H9 (cell line): ENCODE measurements around the gene USE1. TPM values are rescaled to one million over a fixed set of nuclear protein-coding genes. Genes with fewer than 3 reads are reported as not detected.
A peak's percentile ranks its signal among the peaks of the same experiment; 100 is the strongest.

ENCODE experiments used
- DNase-seq: peaks from one replicate; pipeline ENCODE4 v3.0.0-alpha.2; 2017
- H2AFZ ChIP-seq: one replicate; pipeline ENCODE4 v1.6.1; 2013; ENCODE audit warnings: mild to moderate bottlenecking, low read length, control low read depth, moderate library complexity
- H2AK5ac ChIP-seq: 2 replicates; pipeline ENCODE4 v1.6.1; 2013; ENCODE audit warnings: low read length, control low read depth, mixed read lengths; ENCODE audit not compliant: insufficient read length
- H2BK120ac ChIP-seq: one replicate; pipeline ENCODE4 v1.6.1; 2013; ENCODE audit warnings: low read depth, mild to moderate bottlenecking, low read length, control low read depth, inconsistent platforms; ENCODE audit not compliant: poor library complexity, severe bottlenecking
- H2BK12ac ChIP-seq: 2 replicates; pipeline ENCODE4 v1.6.1; 2013; ENCODE audit warnings: low read length, control low read depth, mixed read lengths, low read depth; ENCODE audit not compliant: insufficient read length
- H2BK15ac ChIP-seq: 2 replicates; pipeline ENCODE4 v1.6.1; 2013; ENCODE audit warnings: low read depth, low read length, control low read depth
- H2BK20ac ChIP-seq: one replicate; pipeline ENCODE4 v1.6.1; 2013; ENCODE audit warnings: low read depth, mild to moderate bottlenecking, low read length, control low read depth, inconsistent platforms; ENCODE audit not compliant: poor library complexity, severe bottlenecking
- H2BK5ac ChIP-seq: 2 replicates; pipeline ENCODE4 v1.6.1; 2013; ENCODE audit warnings: low read length, control low read depth, mixed read lengths; ENCODE audit not compliant: insufficient read length
- H3K14ac ChIP-seq: 2 replicates; pipeline ENCODE4 v1.6.1; 2013; ENCODE audit warnings: low read length, control low read depth; ENCODE audit not compliant: insufficient read depth
- H3K18ac ChIP-seq: 2 replicates; pipeline ENCODE4 v1.6.1; 2013; ENCODE audit warnings: low read depth, mild to moderate bottlenecking, mixed read lengths, low read length, control low read depth; ENCODE audit not compliant: insufficient read length
- H3K23ac ChIP-seq: 2 replicates; pipeline ENCODE4 v1.6.1; 2013; ENCODE audit warnings: low read length, control low read depth, mixed read lengths, low read depth; ENCODE audit not compliant: insufficient read length
- H3K23me2 ChIP-seq: 2 replicates; pipeline ENCODE4 v1.6.1; 2013; ENCODE audit warnings: low read depth, mild to moderate bottlenecking, mixed read lengths, low read length, control low read depth; ENCODE audit not compliant: insufficient read length, poor library complexity, severe bottlenecking
- H3K27ac ChIP-seq: 2 replicates; pipeline ENCODE4 v1.5.1; 2013; ENCODE audit warnings: low read length, control low read depth, mixed read lengths, low read depth; ENCODE audit not compliant: insufficient read length
- H3K27me3 ChIP-seq: 2 replicates; pipeline ENCODE4 v1.6.1; 2013; ENCODE audit warnings: low read length, control low read depth, inconsistent platforms; ENCODE audit not compliant: insufficient read depth
- H3K4ac ChIP-seq: 2 replicates; pipeline ENCODE4 v1.6.1; 2013; ENCODE audit warnings: low read depth, mild to moderate bottlenecking, control low read depth, inconsistent platforms, low read length, moderate library complexity
- H3K4me1 ChIP-seq: 2 replicates; pipeline ENCODE4 v1.6.1; 2013; ENCODE audit warnings: low read length, control low read depth, inconsistent platforms; ENCODE audit not compliant: insufficient read depth
- H3K4me2 ChIP-seq: 2 replicates; pipeline ENCODE4 v1.6.1; 2013; ENCODE audit warnings: low read length, control low read depth, mixed read lengths; ENCODE audit not compliant: insufficient read length, insufficient read depth
- H3K56ac ChIP-seq: 2 replicates; pipeline ENCODE4 v1.6.1; 2013; ENCODE audit warnings: low read depth, mild to moderate bottlenecking, mixed read lengths, low read length, control low read depth; ENCODE audit not compliant: insufficient read length
- H3K79me1 ChIP-seq: 2 replicates; pipeline ENCODE4 v1.6.1; 2013; ENCODE audit warnings: low read depth, mild to moderate bottlenecking, moderate library complexity, low read length, control low read depth, inconsistent platforms; ENCODE audit not compliant: insufficient read depth, poor library complexity, severe bottlenecking
- H3K79me2 ChIP-seq: 2 replicates; pipeline ENCODE4 v1.6.1; 2013; ENCODE audit warnings: low read length, control low read depth, inconsistent platforms; ENCODE audit not compliant: insufficient read depth
- H3K9ac ChIP-seq: 2 replicates; pipeline ENCODE4 v1.6.1; 2013; ENCODE audit warnings: low read length, control low read depth, mixed read lengths; ENCODE audit not compliant: insufficient read length; ENCODE audit errors: extremely low read depth
- H3K9me3 ChIP-seq: one replicate; pipeline ENCODE4 v1.6.1; 2013; ENCODE audit warnings: low read depth, low read length, inconsistent platforms; ENCODE audit not compliant: control insufficient read depth
- H3T11ph ChIP-seq: one replicate; pipeline ENCODE4 v1.6.1; 2013; ENCODE audit warnings: mild to moderate bottlenecking, low read length, control low read depth, inconsistent platforms
- H4K20me1 ChIP-seq: one replicate; pipeline ENCODE4 v1.6.1; 2013; ENCODE audit not compliant: control insufficient read depth, insufficient read length, insufficient read depth
- H4K5ac ChIP-seq: 2 replicates; pipeline ENCODE4 v1.6.1; 2013; ENCODE audit warnings: low read depth, mild to moderate bottlenecking, mixed read lengths, low read length, control low read depth; ENCODE audit not compliant: insufficient read length
- H4K8ac ChIP-seq: replicated peaks from 2 replicates; pipeline ENCODE4 v1.6.1; 2013; ENCODE audit warnings: low read length, control low read depth, mixed read lengths, low read depth; ENCODE audit not compliant: insufficient read length
- H4K91ac ChIP-seq: 2 replicates; pipeline ENCODE4 v1.6.1; 2013; ENCODE audit warnings: low read depth, mild to moderate bottlenecking, moderate library complexity, mixed read lengths, low read length, control low read depth; ENCODE audit not compliant: insufficient read length
- H3K27ac Mint-ChIP-seq, 3 experiments: 2 replicates in 2 of 3; 3 replicates in 1 of 3; pipeline ENCODE4 v1.8.0; 2020 to 2021; ENCODE audit warnings: mixed read lengths in 3 of 3, mild to moderate bottlenecking in 1 of 3, moderate library complexity in 1 of 3
- H3K27me3 Mint-ChIP-seq: 2 replicates; pipeline ENCODE4 v1.8.0; 2021; ENCODE audit warnings: low read depth, mild to moderate bottlenecking, moderate library complexity, mixed read lengths
- H3K36me3 Mint-ChIP-seq, 3 experiments: 2 replicates in 2 of 3; 3 replicates in 1 of 3; pipeline ENCODE4 v1.8.0; 2020 to 2021; ENCODE audit warnings: low read depth in 3 of 3, mixed read lengths in 3 of 3; ENCODE audit not compliant: insufficient read depth in 1 of 3
- H3K4me1 Mint-ChIP-seq, 2 experiments: 2 replicates each; pipeline ENCODE4 v1.8.0; 2020; ENCODE audit warnings: mixed read lengths in 2 of 2
- H3K4me3 Mint-ChIP-seq, 2 experiments: 2 replicates in 1 of 2; 3 replicates in 1 of 2; pipeline ENCODE4 v1.8.0; 2020 to 2021; ENCODE audit warnings: mild to moderate bottlenecking in 2 of 2, mixed read lengths in 2 of 2, moderate library complexity in 1 of 2
- H3K9me3 Mint-ChIP-seq, 2 experiments: 2 replicates in 1 of 2; 3 replicates in 1 of 2; pipeline ENCODE4 v1.8.0; 2020; ENCODE audit warnings: mild to moderate bottlenecking in 2 of 2, mixed read lengths in 2 of 2, moderate library complexity in 1 of 2
- CTCF ChIP-seq: fragments of 200-600 bp; sonication (generic); conservative IDR thresholded peaks from 3 replicates; pipeline ENCODE4 v1.8.0; 2021; ENCODE audit warnings: antibody characterized with exemption, mild to moderate bottlenecking
- WGBS: extraction: QIAGEN DNeasy Blood & Tissue Kit; methylation state at CpG from one replicate; pipeline ENCODE4 v1.1.7; 2013; ENCODE audit warnings: missing lambda C conversion rate, low lambda C conversion rate, mixed read lengths; ENCODE audit not compliant: insufficient read length; ENCODE audit errors: extremely low coverage; 5-methylcytosine and 5-hydroxymethylcytosine counted together
- total RNA-seq: library from RNA; stranded (reverse); gene quantifications from 2 replicates; pipeline ENCODE4 v1.2.1, GENCODE V29; 2021

USE1 gene
- total RNA-seq, 1 experiment from 2014 or later, result 16.2 TPM

GRCh38 chr19:17248011-17248776 lies 33.0 kb downstream of the USE1 start:
- peaks cover 0 to 4% (median 0%) of the 10 kb centered on the region in 3 experiments; a peak in 4 of 7 replicates for H3K36me3 Mint-ChIP-seq
- H3K79me1 ChIP-seq, result no peaks in the 10 kb centered on the region
- no peak overlapping the region for H2BK5ac ChIP-seq
- H3K23me2 ChIP-seq, result peaks cover 17% of the 10 kb centered on the region
- H3K4ac ChIP-seq, result no peak overlapping the region
- peak overlapping the region; percentile 22 for H3K27ac ChIP-seq
- H3K9me3 Mint-ChIP-seq, result peaks cover 0 to 3% of the 10 kb centered on the region in 2 experiments; a peak in 1 of 5 replicates
- WGBS, result no CpG with 5 or more reads among the region's 21 CpGs
- peak overlapping the region; percentile 55; the same call in 1 of the 2 replicates for H3K14ac ChIP-seq
- no peak overlapping the region for H3K56ac ChIP-seq
- H4K5ac ChIP-seq, result no peak overlapping the region
- no peak for TF ChIP-seq CTCF
- H2BK120ac ChIP-seq, result no peak overlapping the region
- H2BK12ac ChIP-seq, result no peak overlapping the region
- no peaks in the 10 kb centered on the region for H3K27me3 Mint-ChIP-seq
- no peak overlapping the region for H2BK20ac ChIP-seq
- H3K27me3 ChIP-seq, result no peaks in the 10 kb centered on the region
- H2AFZ ChIP-seq, result no peak overlapping the region
- no peak overlapping the region for H3K23ac ChIP-seq
- no peaks in the 10 kb centered on the region for H4K20me1 ChIP-seq
- no peak overlapping the region for H2AK5ac ChIP-seq
- no peak overlapping the region for H2BK15ac ChIP-seq
- no peak overlapping the region for H3T11ph ChIP-seq
- peaks cover 4% of the 10 kb centered on the region; the same call in 1 of the 2 replicates for H3K4me1 ChIP-seq
- H4K91ac ChIP-seq, result no peak overlapping the region
- peak overlapping the region; percentile 42 to 44; a peak in 4 of 5 replicates for H3K4me3 Mint-ChIP-seq
- H3K4me2 ChIP-seq, result peak overlapping the region; percentile 14
- DNase-seq, result peak; percentile 90
- no peak overlapping the region for H3K9ac ChIP-seq
- peak overlapping the region; percentile 96 to 99 (median 97) for H3K27ac Mint-ChIP-seq
- H3K9me3 ChIP-seq, result no peaks in the 10 kb centered on the region
- no peak overlapping the region for H4K8ac ChIP-seq
- peak overlapping the region; percentile 23 for H3K18ac ChIP-seq
- peaks cover 26 to 39% of the 10 kb centered on the region in 2 experiments for H3K4me1 Mint-ChIP-seq
- peaks cover 12% of the 10 kb centered on the region; the same call in 1 of the 2 replicates for H3K79me2 ChIP-seq
